DND-41 (cell line): Measurements from ENCODE around the gene DEF6.

ENCODE experiments used
- ATAC-seq: fragments of 200-7000 bp; cut with Tn5 transposase; 3 replicates; pipeline ENCODE4 v1.9.1; 2021; ENCODE audit warnings: low read depth; ENCODE audit not compliant: insufficient read depth
- DNase-seq: peaks from one replicate; pipeline ENCODE4 v3.0.0-alpha.2; 2020
- H2AFZ ChIP-seq: 2 replicates; pipeline ENCODE4 v1.6.0; 2012; ENCODE audit warnings: low read depth, low read length
- H3K27ac ChIP-seq: 2 replicates; pipeline ENCODE4 v1.5.1; 2012; ENCODE audit warnings: low read length, inconsistent platforms
- H3K27me3 ChIP-seq: fragments of 200-600 bp; sonication (generic); 2 replicates; pipeline ENCODE4 v1.6.0; 2012; ENCODE audit warnings: low read length, mild to moderate bottlenecking, inconsistent platforms; ENCODE audit not compliant: insufficient read depth, poor library complexity
- H3K36me3 ChIP-seq: 2 replicates; pipeline ENCODE4 v1.5.1; 2012; ENCODE audit warnings: low read length, inconsistent platforms; ENCODE audit not compliant: insufficient read depth
- H3K4me1 ChIP-seq: 2 replicates; pipeline ENCODE4 v1.5.1; 2012; ENCODE audit warnings: mild to moderate bottlenecking, low read length; ENCODE audit not compliant: insufficient read depth
- H3K4me2 ChIP-seq: 2 replicates; pipeline ENCODE4 v1.6.0; 2012; ENCODE audit warnings: mild to moderate bottlenecking, moderate library complexity, low read length, inconsistent platforms; ENCODE audit not compliant: insufficient read depth
- H3K4me3 ChIP-seq, 2 experiments: fragments of 200-600 bp in 1 of 2; shearing (Covaris generic) in 1 of 2; 2 replicates each; pipeline ENCODE4 v1.5.1; 2012 to 2016; ENCODE audit warnings: inconsistent platforms in 2 of 2, low read length in 2 of 2, mild to moderate bottlenecking in 2 of 2, low read depth in 1 of 2, moderate library complexity in 1 of 2
- H3K79me2 ChIP-seq: 2 replicates; pipeline ENCODE4 v1.6.0; 2012; ENCODE audit warnings: low read length, inconsistent platforms; ENCODE audit not compliant: insufficient read depth
- H3K9ac ChIP-seq: 2 replicates; pipeline ENCODE4 v1.6.0; 2012; ENCODE audit warnings: low read depth, mild to moderate bottlenecking, inconsistent platforms, low read length, moderate library complexity
- H3K9me3 ChIP-seq: 2 replicates; pipeline ENCODE4 v1.5.1; 2012; ENCODE audit warnings: low read length, moderate library complexity, mild to moderate bottlenecking, inconsistent platforms; ENCODE audit not compliant: insufficient read depth, severe bottlenecking
- H4K20me1 ChIP-seq: 2 replicates; pipeline ENCODE4 v1.6.0; 2012; ENCODE audit warnings: low read length; ENCODE audit not compliant: insufficient read depth
- CTCF ChIP-seq: IDR thresholded peaks from 2 replicates; pipeline ENCODE4 v1.5.1; 2012; ENCODE audit warnings: borderline replicate concordance, low read length, moderate library complexity, mild to moderate bottlenecking; ENCODE audit not compliant: poor library complexity, severe bottlenecking; ENCODE audit errors: extremely low read depth
- EZH2 ChIP-seq: IDR thresholded peaks from 3 replicates; pipeline ENCODE4 v1.6.1; 2012; ENCODE audit warnings: borderline replicate concordance, low read depth, mild to moderate bottlenecking, moderate library complexity, low read length, inconsistent platforms; ENCODE audit not compliant: severe bottlenecking

The DEF6 gene

DNA sequence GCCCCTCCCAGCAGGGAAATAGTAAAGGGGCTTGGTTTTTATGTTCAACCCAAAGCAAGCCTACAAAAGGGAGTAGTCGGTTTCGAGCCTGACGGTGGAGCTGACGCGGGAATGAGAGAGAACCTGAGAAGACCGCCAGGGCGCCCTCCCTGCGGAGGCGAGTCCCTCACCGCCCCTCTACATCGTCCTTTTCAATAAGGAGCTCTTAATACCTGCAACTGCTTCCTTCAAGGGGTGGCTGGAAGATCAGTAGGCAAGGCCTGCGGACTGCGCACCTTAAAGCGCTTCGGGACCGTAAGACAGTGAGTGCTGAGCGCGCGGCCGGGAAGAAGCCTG, 38.8 kb upstream of the DEF6 start:
- Histone ChIP-seq H3K27me3 (no peaks in the 10 kb centered on the region), H3K9me3 (no peaks in the 10 kb centered on the region), H3K36me3 (no peaks in the 10 kb centered on the region; the same call in 1 of the 2 replicates), H3K4me1 (peaks cover 27% of the 10 kb centered on the region), H3K27ac (peak overlapping the region; percentile 88), H3K4me3 (peak overlapping the region; percentile 87 to 99), H3K79me2 (peaks cover 45% of the 10 kb centered on the region), H3K4me2 (peak overlapping the region; percentile 86), H4K20me1 (no peaks in the 10 kb centered on the region), H3K9ac (peak overlapping the region; percentile 91), H2AFZ (peak overlapping the region; percentile 93)
- TF ChIP-seq CTCF (no peak), EZH2 (no peak)
- peak; percentile 43 for ATAC-seq
- no peak for DNase-seq

GRCh38 chr6:35259194-35259947, 38.2 kb upstream of the DEF6 start, which contains the start of gene ZNF76:
Gene ZNF76 (plus strand): TSS chr6:35259735. CDS start chr6:35281152, 21,417 bp downstream.
- TF ChIP-seq CTCF (no peak), EZH2 (no peak)
- peaks cover 45% of the 10 kb centered on the region for H3K79me2 ChIP-seq

GRCh38 chr6:35259948-35260590, 37.5 kb upstream of the DEF6 start:
- Histone ChIP-seq H3K27me3 (no peaks in the 10 kb centered on the region), H4K20me1 (no peaks in the 10 kb centered on the region; the same call in 1 of the 2 replicates), H3K79me2 (peaks cover 49% of the 10 kb centered on the region), H3K9ac (peak overlapping the region; percentile 91), H3K4me1 (peaks cover 27% of the 10 kb centered on the region), H3K27ac (peak overlapping the region; percentile 88), H3K36me3 (no peaks in the 10 kb centered on the region; the same call in 1 of the 2 replicates), H3K4me3 (peak overlapping the region; percentile 87 to 99), H3K4me2 (peak overlapping the region; percentile 86), H2AFZ (peak overlapping the region; percentile 93), H3K9me3 (no peaks in the 10 kb centered on the region)
- peak; percentile 72 for DNase-seq
- TF ChIP-seq CTCF = no peak
- TF ChIP-seq EZH2 = no peak
- peak; percentile 55 for ATAC-seq

More at GRCh38 chr6:35259194-35259947, 38.2 kb upstream of the DEF6 start, which contains the start of gene ZNF76:
- ATAC-seq (peak; percentile 91), DNase-seq (peak; percentile 96)
- peak within 1 kb of the TSS; percentile 93 for H2AFZ ChIP-seq
- no peaks in the 10 kb centered on the region for H3K27me3 ChIP-seq
- H4K20me1 ChIP-seq = no peaks in the 10 kb centered on the region
- no peaks in the 10 kb centered on the region; the same call in 1 of the 2 replicates for H3K36me3 ChIP-seq
- peak within 1 kb of the TSS; percentile 87 to 99 for H3K4me3 ChIP-seq
- peak within 1 kb of the TSS; percentile 91 for H3K9ac ChIP-seq
- H3K4me2 ChIP-seq = peak within 1 kb of the TSS; percentile 86
- H3K27ac ChIP-seq = peak within 1 kb of the TSS; percentile 88
- H3K9me3 ChIP-seq = no peaks in the 10 kb centered on the region
- peaks cover 27% of the 10 kb centered on the region for H3K4me1 ChIP-seq
